ENCODE measurements around the gene SLC30A10. TPM values are rescaled to one million over a fixed set of nuclear protein-coding genes. Genes with fewer than 3 reads are reported as not detected.
"Not testable (repeated sequence)": the region's sequence is repeated elsewhere in the genome, so short reads cannot be mapped to it uniquely, and the experiment has no call there.

The SLC30A10 gene
- total RNA-seq, 2 donors from 2014 or later, result not detected

DNA sequence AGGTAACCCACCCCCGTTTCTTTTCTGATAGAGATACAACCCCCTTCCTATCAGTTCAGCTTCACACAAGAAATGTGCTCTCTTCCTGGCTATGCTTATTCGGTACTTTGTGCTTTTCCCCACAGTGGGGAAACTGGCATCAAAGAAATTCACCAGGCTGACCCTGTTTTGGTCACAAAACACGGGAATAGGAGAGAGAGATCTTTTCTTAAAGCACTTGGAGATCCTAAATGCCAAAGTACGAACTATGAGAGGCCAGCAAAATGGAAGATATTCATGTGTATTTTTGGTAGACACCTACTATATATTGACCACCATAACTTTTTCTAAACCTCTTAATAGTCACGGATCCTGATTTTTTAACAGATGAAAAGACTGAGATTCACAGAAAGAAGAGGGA, 30.0 kb downstream of the SLC30A10 start:
- Histone ChIP-seq H3K27ac (no peak overlapping the region), H3K27me3 (no peaks in the 10 kb centered on the region), H3K4me1 (no peaks in the 10 kb centered on the region), H3K4me3 (no peak overlapping the region), H3K36me3 (no peaks in the 10 kb centered on the region), H3K9me3 (no peaks in the 10 kb centered on the region)
- DNase-seq (ENCODE audit: low spot score), result no peak
- TF ChIP-seq, protein P1, sequence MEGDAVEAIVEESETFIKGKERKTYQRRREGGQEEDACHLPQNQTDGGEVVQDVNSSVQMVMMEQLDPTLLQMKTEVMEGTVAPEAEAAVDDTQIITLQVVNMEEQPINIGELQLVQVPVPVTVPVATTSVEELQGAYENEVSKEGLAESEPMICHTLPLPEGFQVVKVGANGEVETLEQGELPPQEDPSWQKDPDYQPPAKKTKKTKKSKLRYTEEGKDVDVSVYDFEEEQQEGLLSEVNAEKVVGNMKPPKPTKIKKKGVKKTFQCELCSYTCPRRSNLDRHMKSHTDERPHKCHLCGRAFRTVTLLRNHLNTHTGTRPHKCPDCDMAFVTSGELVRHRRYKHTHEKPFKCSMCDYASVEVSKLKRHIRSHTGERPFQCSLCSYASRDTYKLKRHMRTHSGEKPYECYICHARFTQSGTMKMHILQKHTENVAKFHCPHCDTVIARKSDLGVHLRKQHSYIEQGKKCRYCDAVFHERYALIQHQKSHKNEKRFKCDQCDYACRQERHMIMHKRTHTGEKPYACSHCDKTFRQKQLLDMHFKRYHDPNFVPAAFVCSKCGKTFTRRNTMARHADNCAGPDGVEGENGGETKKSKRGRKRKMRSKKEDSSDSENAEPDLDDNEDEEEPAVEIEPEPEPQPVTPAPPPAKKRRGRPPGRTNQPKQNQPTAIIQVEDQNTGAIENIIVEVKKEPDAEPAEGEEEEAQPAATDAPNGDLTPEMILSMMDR (IDR thresholded peaks at IDR 0.05), result no peak

DNA sequence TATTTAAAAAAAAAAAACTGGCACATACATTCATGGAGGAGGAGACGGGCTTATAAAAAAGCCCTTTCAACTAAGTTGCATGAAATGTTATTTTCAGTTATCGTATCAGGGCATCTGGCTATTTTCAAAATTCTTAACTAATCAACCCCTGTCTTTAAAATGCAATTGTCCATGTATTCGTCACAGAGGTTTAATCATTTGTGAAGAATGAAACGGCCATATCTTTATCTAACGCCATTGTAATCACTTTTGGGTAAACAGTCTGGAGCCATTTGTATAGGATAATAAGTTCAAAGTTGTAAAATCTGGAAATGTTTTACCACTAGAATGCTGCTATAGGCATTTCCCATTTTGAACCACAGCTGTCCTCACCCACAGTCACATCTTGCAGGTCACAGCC, 30.4 kb downstream of the SLC30A10 start:
- TF ChIP-seq, protein P1 (IDR thresholded peaks at IDR 0.05), result no peak
- DNase-seq (ENCODE audit: low spot score), result no peak
- H3K4me1 ChIP-seq, result no peaks in the 10 kb centered on the region
- no peaks in the 10 kb centered on the region for H3K36me3 ChIP-seq
- no peak overlapping the region for H3K4me3 ChIP-seq
- H3K9me3 ChIP-seq, result no peaks in the 10 kb centered on the region
- no peaks in the 10 kb centered on the region for H3K27me3 ChIP-seq
- no peak overlapping the region for H3K27ac ChIP-seq

DNA sequence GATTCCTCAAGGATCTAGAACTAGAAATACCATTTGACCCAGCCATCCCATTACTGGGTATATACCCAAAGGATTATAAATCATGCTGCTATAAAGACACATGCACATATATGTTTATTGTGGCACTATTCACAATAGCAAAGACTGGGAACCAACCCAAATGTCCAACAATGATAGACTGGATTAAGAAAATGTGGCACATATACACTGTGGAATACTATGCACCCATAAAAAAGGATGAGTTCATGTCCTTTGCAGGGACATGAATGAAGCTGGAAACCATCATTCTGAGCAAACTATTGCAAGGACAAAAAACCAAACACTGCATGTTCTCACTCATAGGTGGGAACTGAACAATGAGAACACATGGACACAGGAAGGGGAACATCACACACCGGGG, 36.1 kb downstream of the SLC30A10 start:
- not testable (repeated sequence) for H3K36me3 ChIP-seq; H3K4me1 ChIP-seq; H3K27ac ChIP-seq; DNase-seq (ENCODE audit: low spot score); H3K9me3 ChIP-seq; H3K27me3 ChIP-seq; H3K4me3 ChIP-seq

DNA sequence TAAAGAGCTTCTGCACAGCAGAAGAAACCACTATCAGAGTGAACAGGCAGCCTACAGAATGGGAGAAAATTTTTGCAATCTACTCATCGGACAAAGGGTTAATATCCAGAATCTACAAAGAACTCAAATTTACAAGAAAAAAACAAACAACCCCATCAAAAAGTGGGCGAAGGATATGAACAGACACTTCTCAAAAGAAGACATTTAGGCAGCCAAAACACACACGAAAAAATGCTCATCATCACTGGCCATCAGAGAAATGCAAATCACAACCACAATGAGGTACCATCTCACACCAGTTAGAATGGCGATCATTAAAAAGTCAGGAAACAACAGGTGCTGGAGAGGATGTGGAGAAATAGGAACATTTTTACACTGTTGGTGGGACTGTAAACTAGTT, 36.5 kb downstream of the SLC30A10 start:
- not testable (repeated sequence) for H3K27ac ChIP-seq; H3K4me3 ChIP-seq; H3K27me3 ChIP-seq; DNase-seq (ENCODE audit: low spot score); H3K9me3 ChIP-seq; H3K4me1 ChIP-seq; H3K36me3 ChIP-seq

DNA sequence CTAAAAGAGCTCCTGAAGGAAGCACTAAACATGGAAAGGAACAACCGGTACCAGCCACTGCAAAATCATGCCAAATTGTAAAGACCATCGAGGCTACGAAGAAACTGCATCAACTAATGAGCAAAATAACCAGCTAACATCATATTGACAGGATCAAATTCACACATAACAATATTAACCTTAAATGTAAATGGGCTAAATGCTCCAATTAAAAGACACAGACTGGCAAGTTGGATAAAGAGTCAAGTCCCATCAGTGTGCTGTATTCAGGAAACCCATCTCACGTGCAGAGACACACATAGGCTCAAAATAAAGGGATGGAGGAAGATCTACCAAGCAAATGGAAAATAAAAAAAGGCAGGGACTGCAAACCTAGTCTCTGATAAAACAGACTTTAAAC, 39.7 kb downstream of the SLC30A10 start:
- H3K27ac ChIP-seq; DNase-seq (ENCODE audit: low spot score); H3K4me1 ChIP-seq; H3K9me3 ChIP-seq; H3K27me3 ChIP-seq; H3K4me3 ChIP-seq; H3K36me3 ChIP-seq: not testable (repeated sequence)

DNA sequence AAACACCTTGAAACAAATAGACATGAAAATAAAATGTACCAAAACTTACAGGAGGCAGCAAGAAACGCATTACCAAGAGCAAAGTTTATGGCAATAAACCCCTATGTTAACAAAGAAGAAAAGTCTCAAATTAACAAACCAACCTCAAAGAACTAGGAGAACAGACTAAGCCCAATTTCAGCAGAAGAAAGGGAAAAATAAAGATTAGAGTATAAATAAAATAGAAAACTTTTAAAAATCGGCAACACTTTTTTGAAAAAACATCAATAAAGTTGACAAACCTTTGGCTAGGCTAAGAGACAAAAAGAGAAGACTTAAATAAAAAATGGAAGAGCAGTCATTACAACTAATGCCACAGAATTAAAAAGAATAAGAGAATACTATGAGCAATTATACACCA, 42.7 kb downstream of the SLC30A10 start:
- Histone ChIP-seq H3K9me3 (no peaks in the 10 kb centered on the region), H3K27ac (no peak overlapping the region), H3K4me1 (no peaks in the 10 kb centered on the region), H3K36me3 (no peaks in the 10 kb centered on the region), H3K4me3 (no peak overlapping the region), H3K27me3 (no peaks in the 10 kb centered on the region)
- no peak for DNase-seq (ENCODE audit: low spot score)
- TF ChIP-seq, protein P1 (IDR thresholded peaks at IDR 0.05), result no peak

DNA sequence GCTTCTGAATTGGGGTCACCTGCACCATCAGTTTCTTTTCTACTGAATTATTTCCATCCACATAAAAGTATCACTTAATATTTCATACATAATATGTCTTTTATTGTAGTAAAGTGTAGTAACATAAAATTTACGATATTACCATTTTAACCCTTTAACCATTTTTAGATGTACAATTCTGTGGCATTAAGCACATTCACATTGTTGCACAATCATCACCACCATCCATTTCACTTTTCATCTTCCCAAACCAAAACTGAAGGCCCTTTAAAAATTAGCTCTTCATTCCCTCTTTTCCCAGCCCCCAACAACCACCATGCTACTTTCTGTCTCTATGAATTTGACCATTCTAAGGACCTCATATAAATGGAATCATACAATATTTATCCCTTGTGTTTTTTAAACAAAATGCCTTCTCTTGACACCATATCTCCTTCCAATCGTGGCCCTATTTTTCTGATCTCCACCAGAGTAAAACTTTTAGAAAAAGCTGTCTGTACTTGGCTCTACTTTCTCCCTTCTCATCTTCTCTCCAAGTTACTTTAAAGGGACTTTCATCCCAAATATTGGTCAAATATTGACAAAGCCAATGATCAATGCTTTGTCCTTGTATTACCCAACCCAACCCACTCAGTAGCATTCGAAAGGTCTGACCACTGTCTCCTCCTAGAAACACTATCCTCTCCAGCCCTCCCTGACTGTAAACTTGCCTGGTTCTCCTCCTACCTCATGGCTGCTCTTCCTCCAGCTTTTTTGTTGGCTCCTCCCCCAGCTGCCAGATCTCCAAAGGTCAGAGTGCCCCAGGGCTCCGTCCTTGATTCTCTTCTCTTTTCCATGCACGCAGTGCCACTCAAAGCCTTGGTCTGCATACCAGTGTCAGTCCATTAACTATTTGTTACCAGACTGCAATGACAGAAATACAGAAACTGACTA, 44.7 kb downstream of the SLC30A10 start:
- no peak overlapping the region for H3K4me3 ChIP-seq
- H3K9me3 ChIP-seq, result no peaks in the 10 kb centered on the region
- H3K27me3 ChIP-seq, result no peaks in the 10 kb centered on the region
- H3K27ac ChIP-seq, result no peak overlapping the region
- TF ChIP-seq, protein P1 (IDR thresholded peaks at IDR 0.05), result no peak
- H3K36me3 ChIP-seq, result no peaks in the 10 kb centered on the region
- no peak for DNase-seq (ENCODE audit: low spot score)
- no peaks in the 10 kb centered on the region for H3K4me1 ChIP-seq
